HL-60 (cell line): ENCODE results near the gene ZFR2.
"Not testable (repeated sequence)": the region's sequence is repeated elsewhere in the genome, so short reads cannot be mapped to it uniquely, and the experiment has no call there.

Experiments
- DNase-seq, 2 experiments: peaks; one replicate each; pipeline ENCODE4 v3.0.0-alpha.2; 2010 to 2020; ENCODE audit warnings: low read depth in 1 of 2, low spot score in 1 of 2
- H3K27ac ChIP-seq: fragments of 250-450 bp; sonication (Bioruptor Pico); replicated peaks from 2 replicates; pipeline ENCODE4 v1.5.1; 2020; ENCODE audit warnings: mild to moderate bottlenecking, moderate library complexity
- H3K27me3 ChIP-seq: fragments of 250-450 bp; sonication (Bioruptor Pico); 2 replicates; pipeline ENCODE4 v1.5.1; 2021; ENCODE audit warnings: mild to moderate bottlenecking, moderate library complexity; ENCODE audit not compliant: insufficient read depth, poor library complexity, severe bottlenecking
- H3K4me3 ChIP-seq: replicated peaks from 2 replicates; pipeline ENCODE4 v1.5.1; 2011; ENCODE audit warnings: mild to moderate bottlenecking, control low read depth, low read length; ENCODE audit not compliant: insufficient read depth
- GABPA ChIP-seq: IDR thresholded peaks from 2 replicates; pipeline ENCODE4 v1.6.1; 2012; ENCODE audit warnings: low read depth
- POLR2AphosphoS5 ChIP-seq: IDR thresholded peaks from 2 replicates; pipeline ENCODE4 v1.6.1; 2012; ENCODE audit warnings: low read depth
- SPI1 ChIP-seq: IDR thresholded peaks from 2 replicates; pipeline ENCODE4 v1.6.1; 2012; ENCODE audit warnings: low read depth, mild to moderate bottlenecking, borderline replicate concordance
- TF ChIP-seq, protein P1 (sequence below): IDR thresholded peaks from 2 replicates; pipeline ENCODE4 v1.6.1; 2012; ENCODE audit warnings: low read depth; ENCODE audit not compliant: insufficient replicate concordance
- TF ChIP-seq, protein P2 (sequence below): IDR thresholded peaks from one replicate; pipeline ENCODE4 v1.5.1; 2011; ENCODE audit warnings: low read length, control low read depth, inconsistent platforms; ENCODE audit not compliant: insufficient read depth

Gene ZFR2

DNA sequence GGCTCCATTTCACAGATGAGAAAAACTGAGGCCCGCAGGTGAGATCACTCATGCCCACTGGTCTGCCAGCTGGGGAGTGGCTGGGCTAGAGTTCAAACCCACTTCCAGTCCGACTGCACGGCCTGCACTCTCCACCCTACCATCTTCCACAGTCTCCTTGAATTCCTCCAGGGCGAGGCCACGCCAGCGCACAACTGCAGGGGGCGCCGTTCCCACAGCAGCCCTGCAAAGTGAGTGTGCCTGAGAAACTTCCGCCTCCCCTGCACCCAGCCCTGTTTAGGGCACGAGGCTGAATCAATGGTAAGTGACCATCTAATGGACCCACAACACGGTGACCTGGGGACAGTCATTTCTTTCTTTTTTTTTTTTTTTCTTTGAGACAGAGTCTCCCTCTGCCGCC lies 10.8 kb upstream of the ZFR2 start:
- TF ChIP-seq, protein P1, sequence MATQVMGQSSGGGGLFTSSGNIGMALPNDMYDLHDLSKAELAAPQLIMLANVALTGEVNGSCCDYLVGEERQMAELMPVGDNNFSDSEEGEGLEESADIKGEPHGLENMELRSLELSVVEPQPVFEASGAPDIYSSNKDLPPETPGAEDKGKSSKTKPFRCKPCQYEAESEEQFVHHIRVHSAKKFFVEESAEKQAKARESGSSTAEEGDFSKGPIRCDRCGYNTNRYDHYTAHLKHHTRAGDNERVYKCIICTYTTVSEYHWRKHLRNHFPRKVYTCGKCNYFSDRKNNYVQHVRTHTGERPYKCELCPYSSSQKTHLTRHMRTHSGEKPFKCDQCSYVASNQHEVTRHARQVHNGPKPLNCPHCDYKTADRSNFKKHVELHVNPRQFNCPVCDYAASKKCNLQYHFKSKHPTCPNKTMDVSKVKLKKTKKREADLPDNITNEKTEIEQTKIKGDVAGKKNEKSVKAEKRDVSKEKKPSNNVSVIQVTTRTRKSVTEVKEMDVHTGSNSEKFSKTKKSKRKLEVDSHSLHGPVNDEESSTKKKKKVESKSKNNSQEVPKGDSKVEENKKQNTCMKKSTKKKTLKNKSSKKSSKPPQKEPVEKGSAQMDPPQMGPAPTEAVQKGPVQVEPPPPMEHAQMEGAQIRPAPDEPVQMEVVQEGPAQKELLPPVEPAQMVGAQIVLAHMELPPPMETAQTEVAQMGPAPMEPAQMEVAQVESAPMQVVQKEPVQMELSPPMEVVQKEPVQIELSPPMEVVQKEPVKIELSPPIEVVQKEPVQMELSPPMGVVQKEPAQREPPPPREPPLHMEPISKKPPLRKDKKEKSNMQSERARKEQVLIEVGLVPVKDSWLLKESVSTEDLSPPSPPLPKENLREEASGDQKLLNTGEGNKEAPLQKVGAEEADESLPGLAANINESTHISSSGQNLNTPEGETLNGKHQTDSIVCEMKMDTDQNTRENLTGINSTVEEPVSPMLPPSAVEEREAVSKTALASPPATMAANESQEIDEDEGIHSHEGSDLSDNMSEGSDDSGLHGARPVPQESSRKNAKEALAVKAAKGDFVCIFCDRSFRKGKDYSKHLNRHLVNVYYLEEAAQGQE = no peak
- TF ChIP-seq GABPA (no peak), POLR2AphosphoS5 (no peak), SPI1 (no peak)
- TF ChIP-seq, protein P2, sequence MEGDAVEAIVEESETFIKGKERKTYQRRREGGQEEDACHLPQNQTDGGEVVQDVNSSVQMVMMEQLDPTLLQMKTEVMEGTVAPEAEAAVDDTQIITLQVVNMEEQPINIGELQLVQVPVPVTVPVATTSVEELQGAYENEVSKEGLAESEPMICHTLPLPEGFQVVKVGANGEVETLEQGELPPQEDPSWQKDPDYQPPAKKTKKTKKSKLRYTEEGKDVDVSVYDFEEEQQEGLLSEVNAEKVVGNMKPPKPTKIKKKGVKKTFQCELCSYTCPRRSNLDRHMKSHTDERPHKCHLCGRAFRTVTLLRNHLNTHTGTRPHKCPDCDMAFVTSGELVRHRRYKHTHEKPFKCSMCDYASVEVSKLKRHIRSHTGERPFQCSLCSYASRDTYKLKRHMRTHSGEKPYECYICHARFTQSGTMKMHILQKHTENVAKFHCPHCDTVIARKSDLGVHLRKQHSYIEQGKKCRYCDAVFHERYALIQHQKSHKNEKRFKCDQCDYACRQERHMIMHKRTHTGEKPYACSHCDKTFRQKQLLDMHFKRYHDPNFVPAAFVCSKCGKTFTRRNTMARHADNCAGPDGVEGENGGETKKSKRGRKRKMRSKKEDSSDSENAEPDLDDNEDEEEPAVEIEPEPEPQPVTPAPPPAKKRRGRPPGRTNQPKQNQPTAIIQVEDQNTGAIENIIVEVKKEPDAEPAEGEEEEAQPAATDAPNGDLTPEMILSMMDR = no peak
- Histone ChIP-seq H3K27me3 (peaks cover 14% of the 10 kb centered on the region), H3K4me3 (no peak overlapping the region), H3K27ac (no peak overlapping the region)
- DNase-seq = no peak

DNA sequence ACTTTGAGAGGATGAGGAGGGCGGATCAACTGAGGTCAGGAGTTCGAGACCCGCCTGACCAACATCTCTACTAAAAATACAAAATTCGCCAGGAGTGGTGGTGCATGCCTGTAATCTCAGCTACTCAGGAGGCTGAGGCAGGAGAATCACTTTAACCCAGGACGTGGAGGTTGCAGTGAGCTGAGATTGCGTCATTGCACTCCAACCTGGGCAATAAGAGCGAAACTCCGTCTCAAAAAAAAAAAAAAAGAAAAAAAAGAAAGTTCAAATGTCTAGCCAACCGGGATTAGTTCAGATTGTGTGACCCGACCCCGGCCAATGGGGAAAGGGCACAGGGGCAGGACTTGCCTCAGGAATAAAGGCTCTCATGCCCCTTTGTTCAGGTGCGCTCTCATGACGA lies 5.9 kb upstream of the ZFR2 start:
- H3K27ac ChIP-seq, H3K4me3 ChIP-seq, H3K27me3 ChIP-seq, DNase-seq: not testable (repeated sequence)

DNA sequence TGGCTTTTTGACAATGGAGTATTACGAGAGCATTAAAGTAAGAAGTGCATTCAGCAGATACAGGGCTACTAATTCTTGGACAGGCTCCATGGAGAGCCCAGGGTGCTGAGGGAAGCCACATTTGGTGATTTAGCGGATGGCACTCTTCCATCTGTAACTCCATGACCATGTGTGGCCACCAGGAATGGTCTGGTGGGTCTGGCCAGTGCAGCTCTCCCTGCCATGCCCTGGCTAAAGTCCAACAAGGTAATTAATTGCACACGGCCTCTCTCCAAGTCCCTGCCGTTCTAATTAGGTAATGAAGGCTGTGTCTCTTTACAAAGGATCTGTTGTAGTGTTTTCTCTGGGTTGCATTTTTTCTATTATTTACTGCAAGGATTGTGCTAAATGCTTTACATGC lies 4.3 kb upstream of the ZFR2 start:
- TF ChIP-seq, protein P1 = no peak
- no peak for TF ChIP-seq POLR2AphosphoS5
- no peak for TF ChIP-seq SPI1
- TF ChIP-seq GABPA = no peak
- TF ChIP-seq, protein P2 = no peak
- no peak for DNase-seq
- Histone ChIP-seq H3K4me3 (no peak overlapping the region), H3K27ac (no peak overlapping the region), H3K27me3 (peaks cover 15% of the 10 kb centered on the region)

DNA sequence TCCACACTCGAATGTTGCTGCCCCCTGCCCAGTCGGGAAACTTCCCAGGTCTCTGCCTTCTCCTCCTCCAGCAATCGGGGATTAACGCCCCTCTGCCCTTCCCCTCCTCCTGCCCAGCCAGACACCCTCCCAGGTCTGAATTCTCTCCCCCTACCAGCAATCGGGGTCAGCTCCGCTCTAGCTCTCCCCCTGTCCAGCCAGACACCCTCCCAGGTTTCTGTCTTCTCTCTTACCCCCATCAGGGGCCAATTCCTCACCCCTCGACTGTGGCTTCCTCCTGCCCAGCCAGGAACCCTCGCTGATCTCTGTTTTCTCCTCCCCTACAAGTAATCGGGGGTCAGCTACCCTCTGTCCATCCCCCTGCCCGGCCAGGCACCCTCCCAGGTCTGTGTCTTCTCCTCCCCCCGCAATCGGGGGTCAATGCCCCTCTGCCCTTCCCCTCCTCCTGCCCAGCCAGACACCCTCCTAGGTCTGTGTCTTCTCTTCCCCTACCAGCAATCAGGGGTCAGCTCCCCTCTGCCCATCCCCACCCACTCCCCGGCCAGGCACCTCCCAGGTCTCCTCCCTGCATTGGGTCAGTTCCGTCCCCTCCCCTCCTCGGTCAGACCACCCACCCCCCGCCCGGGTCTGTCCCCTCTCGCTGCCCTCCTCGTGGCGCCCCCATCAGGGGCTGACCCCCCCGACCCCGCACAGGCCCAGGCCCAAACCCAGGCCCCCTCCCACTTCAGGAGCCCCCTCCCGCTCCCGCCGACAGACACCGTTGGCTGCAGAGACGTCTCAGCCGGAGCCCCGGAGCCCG lies 668 bp downstream of the ZFR2 start:
- no peak overlapping the region for H3K27ac ChIP-seq

More for the DNA sequence above, 668 bp downstream of the ZFR2 start:
- Histone ChIP-seq H3K27me3 (peaks cover 25% of the 10 kb centered on the region), H3K4me3 (no peak overlapping the region)
- no peak for DNase-seq
- TF ChIP-seq SPI1 = no peak
- TF ChIP-seq, protein P1 = no peak
- TF ChIP-seq, protein P2 = no peak
- TF ChIP-seq POLR2AphosphoS5 = no peak
- no peak for TF ChIP-seq GABPA
